ENCODE measurements around the gene ENOX1. TPM values are rescaled to one million over a fixed set of nuclear protein-coding genes. Genes with fewer than 3 reads are reported as not detected.

ENOX1 gene
- polyA plus RNA-seq, 12 donors = 8.0 to 13.5 (median 10.3) TPM; not detected in 1

DNA sequence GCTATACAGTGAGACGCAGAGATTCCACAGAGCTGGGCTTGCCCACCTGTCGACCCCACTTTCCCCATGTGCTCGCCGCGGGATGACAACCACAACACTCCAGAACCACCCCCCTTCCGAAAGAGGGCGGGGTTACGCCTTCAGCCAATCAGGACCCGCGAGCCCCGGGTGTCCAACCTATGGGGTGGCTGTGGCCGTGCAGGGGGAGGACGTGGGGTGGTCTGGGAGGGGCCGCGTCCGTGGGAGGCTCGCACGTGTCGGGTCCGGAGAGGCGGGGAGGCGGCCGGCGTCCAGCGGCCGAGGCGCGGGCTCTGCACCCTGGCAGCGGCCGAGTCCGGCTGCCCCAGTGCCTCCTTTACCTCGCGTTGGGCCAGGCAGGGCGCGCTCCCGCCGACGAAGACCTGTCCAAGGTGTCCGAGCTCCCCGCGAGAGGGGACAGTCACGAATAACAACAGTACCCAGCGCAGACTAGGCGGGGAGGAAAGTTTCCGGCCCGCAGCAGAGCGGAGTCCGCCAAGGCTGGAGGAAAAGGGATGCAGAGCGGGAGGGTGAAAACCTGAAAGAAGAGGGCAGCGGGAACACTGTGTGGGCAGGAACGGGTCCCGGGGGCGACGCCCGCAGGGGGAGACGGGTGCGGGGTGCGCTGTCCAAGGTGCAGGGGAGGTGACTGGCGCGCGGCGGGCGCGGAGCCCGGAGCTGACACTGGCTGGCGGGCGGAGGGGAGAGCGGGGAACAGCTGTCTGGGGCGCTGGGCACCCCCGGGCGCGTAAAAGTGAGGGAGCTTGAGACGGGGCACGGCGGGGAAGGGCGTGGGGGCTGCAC is 911 bp downstream of the ENOX1 start:
- peak; percentile 87 for DNase-seq

DNA sequence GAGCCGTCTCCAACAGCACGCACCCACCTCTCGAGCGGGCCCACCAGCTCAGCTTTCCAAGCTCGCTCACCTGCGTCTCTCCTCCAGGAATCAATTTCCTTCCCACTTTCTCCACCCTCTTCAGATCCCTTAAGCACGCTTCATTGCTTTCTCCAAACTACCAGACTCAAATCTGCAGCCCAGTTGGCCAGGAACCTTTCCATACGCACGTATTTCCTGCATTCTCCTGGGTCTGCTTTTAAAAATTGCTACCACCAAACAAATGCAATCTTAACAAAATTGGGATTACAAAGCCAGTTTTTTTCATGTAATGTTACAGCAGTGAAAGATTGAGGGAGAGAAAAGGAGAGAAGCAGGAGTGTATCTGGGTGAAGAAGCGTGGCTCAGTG is 1.5 kb downstream of the ENOX1 start:
- DNase-seq = no peak

DNA sequence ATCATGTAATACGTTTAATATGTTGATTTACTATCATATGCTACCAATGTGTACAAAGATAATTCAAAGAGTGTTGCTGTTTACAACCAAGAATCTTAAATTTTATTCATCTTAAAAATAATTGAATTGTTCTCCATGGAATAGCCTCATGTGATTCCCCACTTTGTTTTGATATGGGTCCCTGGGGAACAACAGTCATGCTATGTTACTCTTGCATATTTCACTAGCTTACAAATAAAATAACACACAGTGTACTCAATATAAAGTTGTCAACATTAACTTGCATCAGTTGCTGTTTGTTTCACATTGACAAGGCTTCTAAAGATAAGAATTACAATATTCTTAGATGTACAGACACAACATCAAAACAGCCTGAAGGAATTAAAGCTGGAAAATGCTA is 2.3 kb downstream of the ENOX1 start:
- DNase-seq = no peak

DNA sequence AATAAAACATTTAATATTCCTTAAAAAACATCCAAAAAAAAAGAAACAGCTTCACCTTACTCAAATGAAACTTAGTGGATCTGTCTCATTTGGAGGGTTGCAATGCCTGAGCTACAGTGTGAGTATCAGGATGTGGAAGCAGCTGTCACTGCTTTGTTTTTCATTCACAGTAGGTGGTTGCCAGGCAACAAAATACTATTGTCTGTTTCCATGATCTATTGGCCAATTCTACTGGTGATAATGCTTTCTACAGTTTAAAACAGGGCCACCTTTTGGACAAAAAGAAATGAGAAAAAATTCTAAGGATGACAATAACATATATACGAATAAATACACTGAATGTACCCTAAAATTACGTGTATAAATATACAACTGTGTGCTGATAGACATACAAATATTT is 3.0 kb downstream of the ENOX1 start:
- DNase-seq = peak; percentile 82

DNA sequence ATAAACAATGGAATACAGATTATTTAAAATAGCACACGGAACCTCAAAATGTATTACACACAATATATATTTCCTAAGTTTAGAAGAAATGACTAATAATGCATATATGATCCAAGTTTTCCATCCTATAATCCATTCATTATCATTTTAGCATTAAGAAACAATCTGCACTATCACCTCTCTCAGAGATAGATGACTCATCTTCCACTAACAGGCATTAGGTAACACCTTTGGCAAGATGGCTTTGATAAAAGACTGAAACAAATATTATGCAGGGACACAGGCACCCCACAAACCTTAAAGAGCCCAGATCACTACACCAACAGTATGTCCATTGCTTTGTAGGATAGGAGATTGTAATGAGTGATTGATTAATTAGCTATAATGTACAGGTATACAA is 4.1 kb downstream of the ENOX1 start:
- no peak for DNase-seq

DNA sequence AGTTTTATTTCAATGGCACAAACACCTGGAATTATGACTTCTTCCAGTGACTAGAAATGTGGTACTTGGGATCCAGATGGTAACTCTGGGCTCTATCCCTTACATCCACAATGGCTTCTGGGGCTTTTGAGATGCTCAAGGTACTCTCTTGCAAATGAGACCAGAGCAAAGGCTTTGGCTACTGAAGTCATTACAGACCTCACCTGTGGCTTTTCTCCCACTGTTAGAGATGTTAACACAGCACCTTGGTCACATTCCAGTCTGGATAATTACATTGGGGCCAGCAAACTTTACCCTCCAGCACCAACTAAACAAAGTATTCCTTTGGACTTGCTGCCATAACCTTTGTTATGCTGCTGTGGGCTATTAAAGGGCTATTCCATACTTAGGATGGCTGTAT is 6.1 kb downstream of the ENOX1 start:
- no peak for DNase-seq

DNA sequence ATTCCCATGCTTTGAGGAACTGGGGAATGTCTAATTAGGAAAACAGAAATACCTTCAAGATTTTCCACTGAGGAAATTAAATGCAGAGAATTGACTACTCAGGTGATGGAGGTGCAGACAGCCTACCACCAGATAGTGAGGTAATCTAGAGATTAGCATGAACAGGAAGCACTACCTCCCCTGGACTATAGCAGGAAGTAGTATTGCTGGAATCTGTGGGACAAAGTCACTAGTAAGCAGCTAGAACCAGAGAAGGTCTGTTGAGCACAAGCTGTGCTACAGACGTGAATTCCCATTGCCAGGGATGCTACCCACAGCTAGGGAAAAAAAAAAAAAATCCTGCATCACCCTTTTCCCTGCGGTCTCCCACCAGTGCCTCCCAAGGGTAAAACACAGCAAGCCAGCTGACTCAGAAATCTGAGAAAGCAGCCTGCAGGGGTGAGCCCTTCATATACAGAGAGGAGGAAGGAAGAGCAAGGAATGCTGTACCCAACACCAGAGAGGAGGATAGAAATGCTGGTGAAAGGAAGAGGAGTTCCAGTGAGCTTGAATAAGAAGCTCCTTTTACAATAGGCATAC is 10.2 kb downstream of the ENOX1 start:
- no peak for DNase-seq

DNA sequence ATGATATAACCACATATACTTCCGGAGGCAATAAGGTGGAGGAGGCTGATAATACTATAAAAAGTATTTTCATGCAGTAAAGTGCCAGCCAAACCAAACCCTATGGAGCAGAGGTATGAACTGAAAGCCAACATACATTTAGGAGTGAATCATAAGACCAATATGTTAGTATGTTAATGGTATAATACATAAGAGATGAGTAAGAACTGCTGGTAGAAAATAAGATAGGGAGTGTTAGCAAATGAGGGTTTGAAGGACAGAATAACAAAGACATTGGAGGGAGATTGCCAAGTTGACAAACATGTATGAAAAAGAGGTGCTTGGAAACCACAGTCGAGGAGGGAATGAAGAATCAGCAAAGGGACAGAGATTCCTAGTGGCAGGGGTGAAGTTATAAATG is 10.8 kb downstream of the ENOX1 start:
- DNase-seq = no peak

DNA sequence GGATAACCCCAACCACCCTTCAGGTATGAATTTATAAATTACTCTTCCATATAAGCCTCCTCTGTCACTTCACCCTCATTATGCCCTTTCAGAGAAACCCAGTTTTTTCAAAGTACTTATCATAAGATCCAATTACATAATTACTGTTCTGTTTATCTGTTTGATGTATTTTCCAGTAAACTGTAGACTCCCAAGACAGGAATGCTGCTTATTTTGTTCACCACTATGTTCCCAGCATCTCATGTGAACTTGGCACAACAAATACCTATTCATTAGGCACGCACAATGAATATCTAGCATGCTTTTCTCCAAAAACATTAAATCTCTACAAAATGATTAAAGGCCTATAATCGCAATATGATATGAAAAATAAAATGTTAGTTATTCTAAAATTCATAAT is 13.2 kb downstream of the ENOX1 start:
- no peak for DNase-seq

DNA sequence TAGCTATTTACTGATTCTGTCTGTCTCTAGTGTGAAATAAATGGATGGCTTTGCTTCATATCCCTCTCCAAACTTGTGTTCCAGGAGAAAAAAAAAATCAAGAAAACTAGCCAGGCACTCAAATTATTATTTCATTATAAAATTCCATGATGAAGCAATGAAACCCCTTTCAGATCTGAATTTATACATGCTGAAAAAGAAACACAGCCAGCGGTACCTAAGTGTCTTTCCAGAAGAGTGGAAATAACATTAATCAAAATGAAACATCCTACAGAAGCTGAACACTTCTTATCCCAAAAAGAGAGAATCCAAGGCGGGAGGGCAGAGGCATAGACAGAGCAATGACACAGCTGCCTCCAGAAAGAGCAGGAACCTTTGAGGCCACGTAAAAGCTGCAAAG is 15.9 kb downstream of the ENOX1 start:
- peak; percentile 69 for DNase-seq

DNA sequence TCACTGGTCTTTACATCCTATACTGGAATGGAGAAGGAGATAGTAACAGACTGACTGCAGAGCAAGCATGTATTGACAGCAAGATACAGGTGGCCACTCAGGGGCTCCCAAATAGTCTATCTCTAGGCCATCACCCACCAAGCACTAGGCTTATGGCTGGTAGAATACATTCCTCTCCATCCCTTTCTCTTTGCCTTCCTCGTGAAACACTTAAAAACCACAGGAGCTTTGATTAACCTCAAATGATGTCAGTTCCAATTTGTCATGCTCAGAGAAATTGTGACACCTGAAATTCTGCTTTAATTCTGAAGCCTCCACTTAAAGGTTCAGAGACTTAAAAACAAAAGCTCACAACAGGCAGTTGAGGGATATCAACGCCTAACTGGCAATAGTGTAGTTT is 17.2 kb downstream of the ENOX1 start:
- DNase-seq = no peak

DNA sequence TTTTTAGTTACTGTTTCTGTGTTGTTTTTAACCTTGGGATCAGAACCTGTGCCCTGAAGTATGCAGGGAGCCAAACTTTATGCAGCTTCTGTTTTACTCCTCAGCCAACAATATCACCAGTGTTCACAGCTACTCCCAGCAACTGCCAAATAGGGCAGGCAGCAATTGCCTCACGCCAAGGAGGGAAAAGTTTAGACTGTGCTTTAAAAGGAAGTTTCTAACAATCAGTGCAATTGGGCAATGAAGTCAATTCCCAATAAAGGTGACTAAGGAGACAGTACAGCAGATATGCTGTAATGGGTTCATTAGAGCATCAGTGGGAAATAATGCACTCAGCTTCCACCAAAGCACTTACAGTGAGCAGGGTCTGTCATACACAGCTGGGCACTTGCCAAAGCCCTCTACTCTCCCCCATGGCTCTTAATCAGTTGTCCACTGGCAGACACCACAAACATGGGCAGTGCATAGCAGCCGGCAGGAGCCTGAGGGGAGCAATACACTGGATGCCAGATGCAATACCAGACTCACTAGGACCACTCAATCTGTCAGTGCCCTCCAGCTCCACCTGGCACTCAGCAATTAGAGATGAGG is 19.3 kb downstream of the ENOX1 start:
- no peak for DNase-seq

DNA sequence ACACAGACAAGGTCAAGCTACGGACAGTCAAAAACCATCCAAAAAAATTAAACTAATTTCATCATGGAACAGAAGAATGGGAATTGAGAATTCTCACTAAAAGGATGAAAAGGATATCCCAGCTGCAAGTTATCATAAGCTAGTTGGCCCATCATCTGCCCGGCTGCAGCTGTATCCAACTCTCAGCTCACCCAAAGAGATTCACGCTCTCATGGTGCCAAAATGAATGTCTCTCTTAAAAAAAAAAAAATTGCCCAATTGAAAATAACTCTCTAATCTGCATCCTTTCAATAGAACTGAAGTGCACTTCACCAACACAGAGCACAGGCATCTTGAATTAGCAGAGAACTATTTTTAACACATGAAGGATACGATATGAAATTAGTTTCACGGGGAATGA is 20.0 kb downstream of the ENOX1 start:
- peak; percentile 51 for DNase-seq

DNA sequence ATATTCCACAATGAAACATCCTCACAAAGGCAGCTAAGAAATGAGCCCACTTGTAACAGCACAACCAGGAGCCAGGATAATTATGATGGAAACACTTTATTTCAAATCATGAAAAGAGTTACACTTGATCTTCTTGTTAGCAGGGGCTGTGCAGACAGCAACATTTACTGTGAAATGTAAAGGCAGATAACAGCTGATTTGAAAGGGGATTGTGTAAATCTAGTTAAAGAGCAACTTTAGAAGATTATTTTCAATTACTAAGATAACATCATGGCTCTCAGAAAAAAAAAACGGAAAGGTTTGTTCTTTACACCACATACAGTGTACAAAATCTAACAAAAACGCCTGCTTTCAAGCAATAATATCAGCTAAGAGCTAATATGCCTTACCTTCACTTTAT is 22.4 kb downstream of the ENOX1 start:
- no peak for DNase-seq

DNA sequence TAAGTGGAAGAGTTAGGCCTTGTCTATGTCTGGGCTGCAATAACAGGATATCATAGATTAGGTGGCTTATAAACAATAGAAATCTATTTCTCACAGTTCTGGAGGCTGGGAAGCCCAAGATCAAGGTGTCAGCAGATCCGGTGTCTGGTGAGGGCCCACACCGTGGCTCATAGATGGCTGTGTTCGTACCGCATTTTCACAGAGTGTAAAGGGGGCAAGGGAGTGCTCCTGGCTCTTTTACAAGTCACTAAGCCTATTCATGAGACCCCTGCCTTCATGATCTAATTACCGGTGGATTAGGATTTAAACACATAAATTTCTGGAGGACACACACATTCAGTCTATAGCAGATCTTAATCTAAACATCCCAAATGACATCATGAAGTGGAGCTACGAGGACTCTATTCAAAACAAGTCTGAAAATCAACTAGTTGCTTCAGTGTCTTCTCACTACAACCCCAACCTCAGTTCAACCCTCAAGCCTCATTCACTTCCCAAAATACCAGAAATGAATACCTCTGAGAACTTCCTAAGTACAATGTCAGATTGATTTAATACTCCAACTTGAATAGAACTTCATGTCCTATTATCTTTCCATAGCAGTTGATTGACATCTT is 23.5 kb downstream of the ENOX1 start:
- no peak for DNase-seq

DNA sequence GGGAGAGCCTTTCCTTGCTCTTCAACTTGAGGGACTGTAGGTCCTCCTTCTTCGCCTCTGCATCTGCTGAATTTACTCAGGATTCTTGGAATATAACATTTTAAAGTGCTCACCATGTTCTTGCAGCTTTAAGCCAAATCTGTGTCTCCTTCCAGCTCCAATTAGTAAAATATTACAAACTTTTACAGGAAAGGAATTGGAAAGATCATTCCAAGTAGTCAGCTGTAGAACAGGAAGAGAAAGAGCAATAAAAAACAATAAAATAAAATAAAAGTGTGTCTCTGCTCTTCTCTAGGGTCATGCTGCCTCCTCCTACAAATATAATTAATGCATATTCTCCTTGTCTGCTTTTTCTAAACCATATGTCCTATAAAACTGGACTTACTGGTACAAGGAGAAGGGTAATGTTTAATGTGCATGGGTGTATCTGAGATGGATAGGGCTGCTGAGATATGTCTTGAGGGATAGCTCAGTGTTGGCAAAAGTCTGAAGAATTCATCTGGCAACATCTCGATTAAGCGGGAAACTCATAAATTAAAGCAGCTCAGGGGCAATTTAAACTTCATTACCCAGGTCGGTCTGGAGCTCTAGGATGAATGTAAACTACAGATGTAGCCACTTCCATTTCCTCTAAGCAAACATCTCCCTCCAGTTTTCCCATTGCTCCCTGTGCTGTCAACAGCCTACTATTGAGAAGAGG is 25.0 kb downstream of the ENOX1 start:
- peak; percentile 41 for DNase-seq

DNA sequence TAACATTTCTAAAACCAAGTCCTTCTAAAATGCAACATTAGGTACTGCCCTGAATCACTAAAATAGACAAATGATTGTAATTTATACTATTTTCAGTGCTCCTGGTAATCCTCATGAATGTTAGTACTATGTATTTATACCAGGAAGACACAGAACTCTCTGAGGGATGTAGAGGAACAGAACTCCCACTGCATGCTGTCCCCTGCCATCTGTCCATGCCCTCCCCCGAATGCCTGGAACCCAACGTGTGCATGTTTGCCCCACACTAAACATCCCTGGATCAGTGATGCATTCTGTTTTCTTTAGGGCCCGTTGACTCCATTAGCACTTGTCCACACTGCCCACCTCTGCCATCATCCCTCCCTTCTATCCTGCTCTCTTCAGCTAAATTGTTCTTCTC is 26.5 kb downstream of the ENOX1 start:
- DNase-seq = no peak

DNA sequence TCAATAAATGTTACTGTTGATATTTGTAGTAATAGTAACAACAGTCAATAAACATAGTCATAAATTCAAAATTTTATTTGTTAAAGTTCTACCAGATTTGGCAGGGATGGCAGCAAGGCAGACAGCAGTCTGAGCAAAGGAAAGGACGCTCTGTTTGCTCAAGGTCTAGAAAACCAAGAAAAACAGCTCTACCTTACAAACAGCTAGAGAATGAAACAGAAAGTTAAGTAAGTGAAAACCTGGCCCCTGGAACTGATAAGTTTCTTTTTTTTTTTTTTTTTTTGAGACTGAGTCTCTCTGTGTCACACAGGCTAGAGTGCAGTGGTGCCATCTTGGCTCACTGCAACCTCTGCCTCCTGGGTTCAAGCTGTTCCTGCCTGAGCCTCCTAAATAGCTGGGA is 27.9 kb downstream of the ENOX1 start:
- DNase-seq = no peak

DNA sequence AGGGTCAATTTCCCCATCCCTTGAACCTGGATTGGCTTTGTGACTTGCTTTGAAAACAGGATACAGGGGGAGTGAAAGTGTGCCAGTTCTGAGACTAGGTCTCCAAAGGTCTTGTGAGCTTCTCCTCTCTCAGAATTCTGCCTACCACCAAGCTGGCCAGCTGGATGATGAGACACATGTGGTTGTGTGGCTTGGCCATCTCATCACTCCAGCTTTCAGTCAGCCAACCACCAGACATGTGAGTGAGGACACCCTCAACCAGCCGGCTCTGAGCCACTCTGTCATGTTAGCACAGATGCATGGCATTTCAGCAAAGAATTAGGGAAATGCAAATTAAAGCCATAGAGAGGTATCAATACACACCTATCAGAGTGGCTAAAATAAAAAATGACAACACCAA is 29.5 kb downstream of the ENOX1 start:
- DNase-seq = no peak

DNA sequence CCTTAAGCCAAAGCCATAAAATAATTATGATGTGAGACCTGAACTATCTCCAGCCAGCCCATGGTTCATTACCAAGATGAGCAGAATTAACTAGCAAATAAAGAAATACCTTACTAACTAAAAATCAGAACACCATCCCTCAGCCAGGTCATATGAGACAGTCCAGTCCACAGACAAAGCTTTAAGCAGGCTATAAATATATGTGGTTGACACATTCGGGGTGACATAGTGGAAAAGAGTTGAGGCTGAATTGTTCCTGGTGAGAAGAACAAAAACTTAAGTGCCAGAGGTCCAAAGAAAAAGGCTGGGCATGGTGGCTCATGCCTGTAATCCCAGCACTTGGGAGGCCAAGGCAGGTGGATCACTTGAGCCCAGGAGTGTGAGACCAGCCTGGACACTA is 30.9 kb downstream of the ENOX1 start:
- DNase-seq = no peak

DNA sequence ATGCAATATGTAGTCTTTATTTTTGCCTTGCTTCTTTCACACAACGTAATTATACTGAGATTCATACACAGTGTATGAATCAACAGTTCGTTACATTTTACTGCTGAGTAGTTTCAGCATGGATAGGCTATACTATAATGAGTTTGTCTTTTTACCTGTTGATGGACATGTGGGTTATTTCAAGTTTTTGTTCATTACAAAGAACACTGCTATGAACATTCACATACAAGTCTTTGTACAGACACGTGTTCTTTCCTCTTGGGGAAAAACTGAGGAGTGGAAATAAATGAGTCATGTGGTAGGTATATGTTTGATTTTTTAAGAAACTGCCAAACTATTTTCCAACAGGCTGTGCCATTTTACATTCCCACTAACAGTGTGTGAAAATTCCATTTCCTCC is 35.1 kb downstream of the ENOX1 start:
- DNase-seq = no peak

DNA sequence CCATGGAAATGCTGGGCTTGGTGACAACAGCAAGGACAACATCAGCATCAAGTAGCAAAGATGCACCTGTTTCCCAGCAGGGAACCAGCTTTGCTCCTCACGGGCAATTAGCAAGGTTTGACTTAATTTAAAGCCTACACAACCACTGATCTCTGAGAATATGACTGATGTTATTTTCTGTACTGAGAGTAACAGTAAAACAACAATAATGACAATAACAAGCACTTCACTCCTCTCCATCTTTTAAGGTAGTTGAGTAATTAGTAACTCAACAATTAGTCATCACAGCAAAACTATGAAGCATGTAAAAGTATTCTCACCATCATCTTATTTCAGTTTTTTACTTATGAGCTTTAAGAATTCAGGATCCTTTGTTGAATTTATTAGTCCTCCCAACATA is 37.3 kb downstream of the ENOX1 start:
- DNase-seq = no peak

Data from muscle of arm (tissue), 12 donors.